Cardiac muscle cell (in vitro differentiated cells and primary cell): ENCODE measurements around the gene ZNF512B. TPM values are rescaled to one million over a fixed set of nuclear protein-coding genes. Genes with fewer than 3 reads are reported as not detected.

Source experiments
- DNase-seq, 2 donors: peaks; one replicate each; pipeline versions ENCODE4 v3.0.0 to v3.0.0-alpha.2; 2010 to 2017; ENCODE audit warnings: low read depth in 1 of 2, low spot score in 1 of 2
- H3K27ac ChIP-seq: fragments of 200-600 bp; sonication (generic); 2 replicates; pipeline ENCODE4 v1.5.1; 2016
- H3K27me3 ChIP-seq: fragments of 200-600 bp; sonication (generic); 2 replicates; pipeline ENCODE4 v1.6.0; 2016; ENCODE audit warnings: control low read depth
- H3K36me3 ChIP-seq: fragments of 200-600 bp; sonication (generic); 2 replicates; pipeline ENCODE4 v1.5.1; 2016; ENCODE audit warnings: control low read depth
- H3K4me1 ChIP-seq: fragments of 200-600 bp; sonication (generic); 2 replicates; pipeline ENCODE4 v1.8.1; 2017; ENCODE audit warnings: low read depth, mild to moderate bottlenecking, mixed run types
- H3K4me3 ChIP-seq: fragments of 200-600 bp; sonication (generic); 2 replicates; pipeline ENCODE4 v1.5.1; 2016; ENCODE audit warnings: mild to moderate bottlenecking
- H3K9me3 ChIP-seq: fragments of 200-600 bp; sonication (generic); 2 replicates; pipeline ENCODE4 v1.5.1; 2017; ENCODE audit warnings: low read depth, mild to moderate bottlenecking, control low read depth
- polyA plus RNA-seq: library from polyadenylated mRNA; unstranded; fragments of >200 nt; fragmentation: Nextera tagmentation; extraction: Ambion mirVana; gene quantifications from 2 replicates; pipeline ENCODE4 v1.2.1, GENCODE V29; 2016
- total RNA-seq: library from RNA; depleted of rRNA; stranded (reverse); fragments of >200 nt; gene quantifications from 2 replicates; pipeline ENCODE4 v1.2.3, GENCODE V29; 2016
- TF ChIP-seq, protein P1 (sequence below): IDR thresholded peaks from 2 replicates; pipeline ENCODE4 v1.5.1; 2012; ENCODE audit warnings: low read depth, mild to moderate bottlenecking, low read length

ZNF512B gene
- total and polyA plus RNA-seq, 2 experiments from 2014 or later = 13.7 to 45.8 TPM

DNA sequence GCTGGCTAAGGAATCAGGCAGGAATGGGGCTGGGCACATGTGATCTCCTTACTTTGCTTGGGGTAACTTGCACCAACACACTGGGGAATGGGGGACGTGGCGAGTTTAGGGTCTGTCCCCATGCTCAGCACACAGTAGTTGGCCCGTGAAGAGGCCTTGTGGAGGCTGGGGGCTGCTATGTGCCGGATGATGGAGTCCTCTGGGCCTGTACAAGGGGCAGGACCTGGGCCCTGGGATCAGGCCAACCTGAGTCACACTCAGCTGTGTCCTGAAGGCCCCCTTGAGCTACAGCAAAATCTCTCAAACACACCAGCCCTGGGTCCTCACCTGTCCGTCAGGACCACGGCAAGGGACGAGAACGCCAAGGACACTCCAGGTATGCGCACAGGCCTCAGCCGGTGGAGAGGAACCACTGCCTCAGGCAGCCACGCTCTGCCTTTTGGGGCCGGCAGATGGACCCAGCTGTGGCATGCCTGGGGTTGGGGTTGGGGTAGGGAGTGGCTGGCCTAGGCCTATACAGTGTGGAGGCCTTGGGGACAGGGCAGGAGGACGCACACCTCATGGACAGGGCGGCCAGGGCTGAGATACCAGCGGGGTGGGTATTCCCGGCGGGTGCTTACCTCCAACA, 24.6 kb downstream of the ZNF512B start:
- H3K4me1 ChIP-seq = peaks cover 10% of the 10 kb centered on the region
- H3K27ac ChIP-seq = no peak overlapping the region
- peaks cover 23% of the 10 kb centered on the region for H3K36me3 ChIP-seq
- TF ChIP-seq, protein P1, sequence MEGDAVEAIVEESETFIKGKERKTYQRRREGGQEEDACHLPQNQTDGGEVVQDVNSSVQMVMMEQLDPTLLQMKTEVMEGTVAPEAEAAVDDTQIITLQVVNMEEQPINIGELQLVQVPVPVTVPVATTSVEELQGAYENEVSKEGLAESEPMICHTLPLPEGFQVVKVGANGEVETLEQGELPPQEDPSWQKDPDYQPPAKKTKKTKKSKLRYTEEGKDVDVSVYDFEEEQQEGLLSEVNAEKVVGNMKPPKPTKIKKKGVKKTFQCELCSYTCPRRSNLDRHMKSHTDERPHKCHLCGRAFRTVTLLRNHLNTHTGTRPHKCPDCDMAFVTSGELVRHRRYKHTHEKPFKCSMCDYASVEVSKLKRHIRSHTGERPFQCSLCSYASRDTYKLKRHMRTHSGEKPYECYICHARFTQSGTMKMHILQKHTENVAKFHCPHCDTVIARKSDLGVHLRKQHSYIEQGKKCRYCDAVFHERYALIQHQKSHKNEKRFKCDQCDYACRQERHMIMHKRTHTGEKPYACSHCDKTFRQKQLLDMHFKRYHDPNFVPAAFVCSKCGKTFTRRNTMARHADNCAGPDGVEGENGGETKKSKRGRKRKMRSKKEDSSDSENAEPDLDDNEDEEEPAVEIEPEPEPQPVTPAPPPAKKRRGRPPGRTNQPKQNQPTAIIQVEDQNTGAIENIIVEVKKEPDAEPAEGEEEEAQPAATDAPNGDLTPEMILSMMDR = no peak
- no peaks in the 10 kb centered on the region for H3K27me3 ChIP-seq
- no peak overlapping the region for H3K4me3 ChIP-seq
- DNase-seq = no peak
- no peaks in the 10 kb centered on the region for H3K9me3 ChIP-seq

DNA sequence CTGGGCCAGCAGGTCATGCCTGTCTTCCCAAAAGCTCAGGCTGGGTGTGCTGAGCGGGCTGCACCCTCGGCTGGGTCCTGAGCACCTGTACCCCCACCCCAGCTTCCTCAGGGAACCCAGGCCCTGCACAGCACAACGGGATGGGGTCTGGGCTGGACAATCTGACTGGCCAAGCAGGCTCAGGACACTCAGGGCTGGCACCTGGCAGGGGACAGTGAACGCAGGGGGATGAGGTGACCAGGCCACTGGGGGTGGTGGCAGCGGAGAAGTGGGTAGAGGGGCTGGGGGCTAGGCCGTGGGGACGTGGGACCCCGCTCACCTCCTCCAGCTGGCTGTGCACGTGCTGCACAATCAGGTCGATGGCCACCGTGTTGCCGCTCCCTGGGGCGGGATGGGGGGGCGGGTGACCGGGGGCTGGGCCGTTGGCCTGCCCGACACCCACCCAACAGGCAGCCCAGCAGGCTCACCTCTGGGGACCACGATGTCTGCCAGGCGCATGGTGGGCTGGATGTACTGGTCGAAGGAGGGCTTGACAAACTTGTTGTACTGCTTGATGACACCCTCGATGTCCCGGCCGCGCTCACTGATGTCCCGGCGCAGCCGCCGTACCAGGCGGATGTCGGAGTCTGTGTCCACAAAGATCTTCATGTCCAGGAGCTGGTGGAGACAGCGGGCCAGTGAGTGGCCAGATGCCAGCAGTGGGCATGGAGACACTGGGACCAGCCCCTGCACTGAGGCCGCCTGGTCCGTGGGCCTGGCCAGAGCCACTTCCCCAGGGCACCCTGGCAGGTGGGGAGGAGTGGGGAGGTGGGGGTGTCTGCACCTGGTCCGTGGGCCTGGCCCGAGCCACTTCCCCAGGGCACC, 25.4 kb downstream of the ZNF512B start:
- TF ChIP-seq, protein P1 = no peak
- H3K27ac ChIP-seq = no peak overlapping the region
- no peaks in the 10 kb centered on the region for H3K9me3 ChIP-seq
- no peak for DNase-seq
- H3K36me3 ChIP-seq = peaks cover 24% of the 10 kb centered on the region
- H3K4me3 ChIP-seq = no peak overlapping the region
- peaks cover 2% of the 10 kb centered on the region for H3K4me1 ChIP-seq
- no peaks in the 10 kb centered on the region for H3K27me3 ChIP-seq

DNA sequence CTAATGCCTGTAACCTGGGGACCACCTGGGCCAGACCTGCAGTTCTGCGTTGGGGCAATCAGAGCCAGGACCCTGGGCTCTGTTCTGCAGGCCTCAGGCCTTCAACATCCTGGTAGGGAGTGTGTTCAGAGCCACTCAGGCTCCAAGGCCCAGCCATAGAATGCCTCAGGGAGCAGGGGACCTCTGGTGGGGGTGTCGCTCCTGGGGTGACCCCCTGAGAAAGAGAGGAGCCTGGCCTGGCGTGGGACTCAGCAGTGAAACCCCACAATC, 26.0 kb downstream of the ZNF512B start:
- Histone ChIP-seq H3K27ac (no peak overlapping the region), H3K9me3 (no peaks in the 10 kb centered on the region), H3K36me3 (peaks cover 24% of the 10 kb centered on the region), H3K4me3 (no peak overlapping the region), H3K27me3 (no peaks in the 10 kb centered on the region), H3K4me1 (no peaks in the 10 kb centered on the region)
- no peak for DNase-seq
- TF ChIP-seq, protein P1 = no peak

DNA sequence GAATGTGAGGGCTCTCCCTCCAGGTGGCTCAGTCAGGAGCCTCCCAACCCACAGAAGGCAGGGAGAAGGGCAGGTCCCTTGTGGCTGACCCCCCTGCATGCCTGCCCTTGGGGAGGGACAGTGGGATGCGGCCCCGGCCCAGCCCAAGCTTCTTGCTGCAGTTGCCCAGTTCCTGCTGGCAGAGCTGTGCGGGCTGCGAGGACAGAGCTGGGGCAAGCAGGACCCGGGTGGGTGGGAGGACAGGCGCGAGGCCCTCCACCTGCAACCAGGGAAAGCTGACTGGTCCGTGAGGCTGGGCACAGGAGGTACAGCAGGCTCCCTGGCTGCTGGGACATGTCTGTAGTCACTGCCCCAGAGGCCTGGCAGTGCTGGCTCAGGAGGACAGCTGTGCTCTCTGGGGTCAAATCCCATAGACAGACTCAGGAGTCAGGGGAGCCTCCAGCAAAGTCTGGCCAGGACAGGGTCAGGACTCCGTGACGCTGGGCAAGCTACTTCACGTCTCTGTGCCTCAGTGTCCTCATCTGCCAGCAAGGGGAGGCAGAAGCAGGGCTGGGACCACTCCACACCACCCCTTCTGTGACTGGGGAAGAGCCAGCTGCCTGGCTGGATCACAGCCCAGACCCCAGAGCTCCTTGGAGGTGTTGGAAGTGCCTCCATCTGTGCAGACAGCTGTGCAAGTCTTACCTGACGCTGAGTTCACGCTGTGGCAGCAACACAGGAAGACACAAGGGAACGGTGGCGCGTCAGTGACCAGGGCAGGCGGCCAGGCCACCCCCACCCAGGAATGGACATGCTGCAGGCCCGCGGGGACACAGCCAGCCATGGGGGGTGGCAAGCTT, 26.5 kb downstream of the ZNF512B start:
- Histone ChIP-seq H3K4me3 (no peak overlapping the region), H3K36me3 (peaks cover 24% of the 10 kb centered on the region), H3K9me3 (no peaks in the 10 kb centered on the region), H3K4me1 (no peaks in the 10 kb centered on the region), H3K27me3 (no peaks in the 10 kb centered on the region), H3K27ac (peak overlapping the region; percentile 69)
- DNase-seq = no peak
- TF ChIP-seq, protein P1 = no peak

DNA sequence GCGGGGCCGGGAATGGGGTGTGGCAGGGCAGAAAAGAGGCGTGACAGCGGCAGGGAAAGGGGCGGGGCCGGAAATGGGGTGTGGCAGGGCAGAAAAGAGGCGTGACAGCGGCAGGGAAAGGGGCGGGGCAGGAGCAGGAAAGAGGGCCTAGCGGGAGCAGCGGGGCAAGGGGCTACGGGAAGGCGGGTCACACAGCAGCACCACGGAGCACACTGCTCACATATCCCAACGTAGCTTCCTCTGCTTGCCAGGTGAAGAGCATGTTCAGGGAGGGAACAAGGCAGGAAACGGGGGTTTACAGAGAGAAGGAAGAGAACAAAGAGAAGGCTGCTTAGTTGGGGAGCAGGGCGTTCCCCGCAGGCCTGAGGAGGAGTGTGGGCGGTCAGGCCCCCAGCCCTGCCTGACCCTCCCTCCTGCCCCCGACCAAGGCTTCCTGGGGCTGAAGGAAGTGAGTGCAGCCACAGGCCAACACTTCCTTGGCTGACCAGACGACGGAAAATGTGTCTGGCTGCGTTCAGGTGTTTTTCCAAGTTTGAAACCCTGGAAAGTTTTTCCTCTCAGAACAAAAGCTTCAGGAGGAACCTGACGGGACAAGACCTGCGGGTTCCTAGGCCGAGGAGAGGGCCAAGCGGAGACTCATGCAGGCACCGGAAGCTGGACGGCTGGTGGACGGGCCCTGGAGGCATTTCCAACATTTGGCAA, 27.3 kb downstream of the ZNF512B start:
- TF ChIP-seq, protein P1 = no peak
- Histone ChIP-seq H3K9me3 (no peaks in the 10 kb centered on the region), H3K4me3 (no peak overlapping the region), H3K27me3 (no peaks in the 10 kb centered on the region), H3K4me1 (no peaks in the 10 kb centered on the region), H3K27ac (peak overlapping the region; percentile 69), H3K36me3 (peaks cover 24% of the 10 kb centered on the region)
- peak; percentile 12 to 74 for DNase-seq
